ENCODE measurements around the gene ZPR1. TPM values are rescaled to one million over a fixed set of nuclear protein-coding genes. Genes with fewer than 3 reads are reported as not detected.

The ZPR1 gene
- total and polyA plus RNA-seq, 11 donors, result 6.2 to 59.4 (median 27.1) TPM

- Histone ChIP-seq H3K36me3 (no peaks in the 10 kb centered on the region), H3K4me1 (peaks cover 0 to 13% (median 0%) of the 10 kb centered on the region in 12 donors), H3K9me3 (no peaks in the 10 kb centered on the region), H3K27me3 (peaks cover 0 to 5% (median 0%) of the 10 kb centered on the region in 9 donors), H3K4me3 (no peak overlapping the region), H3K27ac (no peak overlapping the region)
- no peak for ATAC-seq
- intact Hi-C loops (cut with DNase I), result loop anchor here in 2 of 10 donors (5.0 kb wide), 2 partner anchors 373 to 493 kb away; no protein-coding TSS in a partner anchor
- 75 to 88% (median 86%) methylated on average over 11 of the region's 11 CpGs for WGBS, 4 donors
- TF ChIP-seq, protein P1, sequence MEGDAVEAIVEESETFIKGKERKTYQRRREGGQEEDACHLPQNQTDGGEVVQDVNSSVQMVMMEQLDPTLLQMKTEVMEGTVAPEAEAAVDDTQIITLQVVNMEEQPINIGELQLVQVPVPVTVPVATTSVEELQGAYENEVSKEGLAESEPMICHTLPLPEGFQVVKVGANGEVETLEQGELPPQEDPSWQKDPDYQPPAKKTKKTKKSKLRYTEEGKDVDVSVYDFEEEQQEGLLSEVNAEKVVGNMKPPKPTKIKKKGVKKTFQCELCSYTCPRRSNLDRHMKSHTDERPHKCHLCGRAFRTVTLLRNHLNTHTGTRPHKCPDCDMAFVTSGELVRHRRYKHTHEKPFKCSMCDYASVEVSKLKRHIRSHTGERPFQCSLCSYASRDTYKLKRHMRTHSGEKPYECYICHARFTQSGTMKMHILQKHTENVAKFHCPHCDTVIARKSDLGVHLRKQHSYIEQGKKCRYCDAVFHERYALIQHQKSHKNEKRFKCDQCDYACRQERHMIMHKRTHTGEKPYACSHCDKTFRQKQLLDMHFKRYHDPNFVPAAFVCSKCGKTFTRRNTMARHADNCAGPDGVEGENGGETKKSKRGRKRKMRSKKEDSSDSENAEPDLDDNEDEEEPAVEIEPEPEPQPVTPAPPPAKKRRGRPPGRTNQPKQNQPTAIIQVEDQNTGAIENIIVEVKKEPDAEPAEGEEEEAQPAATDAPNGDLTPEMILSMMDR (IDR thresholded peaks at IDR 0.05), result no peak
- no peak for TF ChIP-seq POLR2A (IDR thresholded peaks at IDR 0.05)
- no peak for DNase-seq
These were observed 53.8 kb downstream of the ZPR1 start for GRCh38 chr11:116733969-116734508.

DNA sequence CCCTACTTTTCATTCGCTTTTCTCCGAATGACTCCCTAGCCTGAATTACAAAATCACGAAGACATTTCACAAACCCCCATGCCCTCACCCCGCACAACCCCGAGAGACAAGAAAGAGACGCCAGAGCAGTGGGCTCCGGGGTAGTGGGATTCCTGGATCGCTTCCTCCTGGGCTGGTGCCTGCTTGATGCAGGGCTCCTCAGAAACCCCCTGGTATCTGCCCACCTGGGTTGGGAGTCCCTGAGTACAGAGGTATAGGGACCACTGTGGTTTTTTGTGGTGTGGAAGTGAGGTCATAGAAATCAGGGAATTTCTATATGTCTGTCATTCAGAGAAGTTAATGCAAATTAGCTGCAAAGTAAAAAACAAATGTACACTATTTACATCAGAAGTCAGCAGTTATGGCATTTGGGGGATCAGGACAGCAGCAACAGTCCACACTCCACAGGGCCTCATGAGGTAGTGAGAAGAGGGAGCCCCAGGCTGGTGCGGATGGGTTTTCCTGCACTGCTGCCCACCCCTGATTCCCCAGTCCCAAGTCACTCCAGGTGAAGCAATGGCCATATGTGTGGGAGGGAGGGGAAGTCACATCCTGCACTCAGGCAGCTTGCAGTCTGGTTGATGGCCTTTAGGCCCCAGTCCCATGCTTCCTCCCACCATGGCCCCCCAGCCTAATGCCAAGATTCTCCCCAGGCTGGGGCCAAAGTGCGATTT, 54.6 kb downstream of the ZPR1 start:
- H3K27me3 ChIP-seq, result peaks cover 0 to 5% (median 0%) of the 10 kb centered on the region in 9 donors
- DNase-seq, result no peak
- no peaks in the 10 kb centered on the region for H3K36me3 ChIP-seq
- no peak for ATAC-seq
- 70 to 75% (median 74%) methylated on average over 10 of the region's 10 CpGs for WGBS, 4 donors
- H3K4me1 ChIP-seq, result peaks cover 0 to 13% (median 0%) of the 10 kb centered on the region in 12 donors
- TF ChIP-seq, protein P1 (IDR thresholded peaks at IDR 0.05), result no peak
- TF ChIP-seq POLR2A (IDR thresholded peaks at IDR 0.05), result no peak
- H3K27ac ChIP-seq, result no peak overlapping the region
- no peak overlapping the region for H3K4me3 ChIP-seq
- intact Hi-C loops (cut with DNase I), result loop anchor here in 2 of 10 donors (5.0 kb wide), 2 partner anchors 374 to 494 kb away; no protein-coding TSS in a partner anchor
- no peaks in the 10 kb centered on the region for H3K9me3 ChIP-seq

GRCh38 chr11:116732271-116733042, 55.4 kb downstream of the ZPR1 start:
- ATAC-seq, result peak; percentile 35 to 83 (median 70)
- Histone ChIP-seq H3K27me3 (peaks cover 0 to 7% (median 0%) of the 10 kb centered on the region in 9 donors), H3K4me3 (no peak overlapping the region), H3K36me3 (no peaks in the 10 kb centered on the region), H3K9me3 (no peaks in the 10 kb centered on the region), H3K4me1 (peaks cover 0 to 13% (median 0%) of the 10 kb centered on the region in 12 donors), H3K27ac (no peak overlapping the region)
- DNase-seq, result peak in 4 of 5 donors; percentile 40 to 67 (median 49)
- TF ChIP-seq, protein P1 (IDR thresholded peaks at IDR 0.05), result peak; percentile 68 to 90 (median 80)
- no peak for TF ChIP-seq POLR2A (IDR thresholded peaks at IDR 0.05)
- intact Hi-C loops (cut with DNase I), result loop anchor here in 2 of 10 donors (5.0 kb wide), 2 partner anchors 375 to 495 kb away; no protein-coding TSS in a partner anchor
- WGBS, 4 donors, result 32 to 44% (median 36%) methylated on average over 20 to 25 of the region's 25 CpGs
